ENCODE results near the gene POLDIP3.
"Not testable (repeated sequence)": the region's sequence is repeated elsewhere in the genome, so short reads cannot be mapped to it uniquely, and the experiment has no call there.

Gene POLDIP3

GRCh38 chr22:42608136-42608822 lies 6.4 kb downstream of the POLDIP3 start:
- 68 to 69% methylated on average over 10 to 11 of the region's 11 CpGs for WGBS, 2 experiments
- Histone ChIP-seq H3K36me3 (ENCODE audit: control insufficient read depth, insufficient read depth, low read length) (no peaks in the 10 kb centered on the region), H3K4me3 (ENCODE audit: insufficient read depth, low read depth, low read length) (no peak overlapping the region), H3K4me1 (ENCODE audit: control insufficient read depth, insufficient read depth, low read length) (peaks cover 7% of the 10 kb centered on the region), H3K27ac (ENCODE audit: insufficient read depth, low read depth, low read length, poor library complexity, severe bottlenecking) (peak overlapping the region; percentile 9), H3K9me3 (ENCODE audit: control insufficient read depth, low read length) (no peaks in the 10 kb centered on the region), H3K27me3 (ENCODE audit: control insufficient read depth, insufficient read depth, low read length, poor library complexity, severe bottlenecking) (no peaks in the 10 kb centered on the region)

GRCh38 chr22:42607641-42608040 lies 7.0 kb downstream of the POLDIP3 start:
- not testable (repeated sequence) for H3K27me3 ChIP-seq (ENCODE audit: control insufficient read depth, insufficient read depth, low read length, poor library complexity, severe bottlenecking); H3K36me3 ChIP-seq (ENCODE audit: control insufficient read depth, insufficient read depth, low read length); H3K27ac ChIP-seq (ENCODE audit: insufficient read depth, low read depth, low read length, poor library complexity, severe bottlenecking); H3K4me1 ChIP-seq (ENCODE audit: control insufficient read depth, insufficient read depth, low read length); H3K4me3 ChIP-seq (ENCODE audit: insufficient read depth, low read depth, low read length); H3K9me3 ChIP-seq (ENCODE audit: control insufficient read depth, low read length)
- WGBS, 2 experiments: 94 to 96% methylated on average over 31 of the region's 31 CpGs

DNA sequence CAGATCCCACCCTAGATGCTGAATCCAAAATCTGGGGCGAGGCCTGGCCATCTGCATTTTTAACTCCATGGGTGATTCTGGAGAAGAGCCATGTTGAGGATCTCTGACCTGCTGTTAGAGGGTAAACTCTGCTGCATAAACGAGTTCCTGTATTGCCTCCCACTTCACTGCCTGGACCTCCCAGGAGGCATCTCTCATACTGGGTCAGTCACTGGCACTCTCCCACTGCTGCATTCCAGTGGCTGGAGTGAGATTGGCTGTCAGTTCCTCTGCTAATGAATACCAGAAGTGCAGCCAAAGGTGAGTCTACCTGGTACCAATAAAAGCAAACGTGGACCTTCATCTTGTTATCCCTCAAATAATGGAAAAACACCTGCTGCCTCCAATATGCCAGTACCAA lies 10.3 kb downstream of the POLDIP3 start:
- Histone ChIP-seq H3K27ac (ENCODE audit: insufficient read depth, low read depth, low read length, poor library complexity, severe bottlenecking) (no peak overlapping the region), H3K36me3 (ENCODE audit: control insufficient read depth, insufficient read depth, low read length) (peaks cover 34% of the 10 kb centered on the region), H3K27me3 (ENCODE audit: control insufficient read depth, insufficient read depth, low read length, poor library complexity, severe bottlenecking) (no peaks in the 10 kb centered on the region), H3K9me3 (ENCODE audit: control insufficient read depth, low read length) (no peaks in the 10 kb centered on the region), H3K4me3 (ENCODE audit: insufficient read depth, low read depth, low read length) (no peak overlapping the region), H3K4me1 (ENCODE audit: control insufficient read depth, insufficient read depth, low read length) (peaks cover 4% of the 10 kb centered on the region)
- WGBS, 2 experiments: 86 to 89% methylated on average over 3 of the region's 3 CpGs

- no peak overlapping the region for H3K27ac ChIP-seq (ENCODE audit: insufficient read depth, low read depth, low read length, poor library complexity, severe bottlenecking)
- WGBS, 2 experiments: 94 to 100% methylated on average over 2 of the region's 2 CpGs
- H3K27me3 ChIP-seq (ENCODE audit: control insufficient read depth, insufficient read depth, low read length, poor library complexity, severe bottlenecking): no peaks in the 10 kb centered on the region
- H3K4me1 ChIP-seq (ENCODE audit: control insufficient read depth, insufficient read depth, low read length): no peaks in the 10 kb centered on the region
- peaks cover 44% of the 10 kb centered on the region for H3K36me3 ChIP-seq (ENCODE audit: control insufficient read depth, insufficient read depth, low read length)
- H3K4me3 ChIP-seq (ENCODE audit: insufficient read depth, low read depth, low read length): no peak overlapping the region
- H3K9me3 ChIP-seq (ENCODE audit: control insufficient read depth, low read length): no peaks in the 10 kb centered on the region
Measured at GRCh38 chr22:42603427-42603826, 11.3 kb downstream of the POLDIP3 start.

- Histone ChIP-seq H3K36me3 (ENCODE audit: control insufficient read depth, insufficient read depth, low read length) (peaks cover 48% of the 10 kb centered on the region), H3K9me3 (ENCODE audit: control insufficient read depth, low read length) (no peaks in the 10 kb centered on the region), H3K27ac (ENCODE audit: insufficient read depth, low read depth, low read length, poor library complexity, severe bottlenecking) (no peak overlapping the region), H3K4me3 (ENCODE audit: insufficient read depth, low read depth, low read length) (no peak overlapping the region), H3K27me3 (ENCODE audit: control insufficient read depth, insufficient read depth, low read length, poor library complexity, severe bottlenecking) (no peaks in the 10 kb centered on the region), H3K4me1 (ENCODE audit: control insufficient read depth, insufficient read depth, low read length) (no peaks in the 10 kb centered on the region)
- 93 to 100% methylated on average over 2 of the region's 2 CpGs for WGBS, 2 experiments
Measured at GRCh38 chr22:42602470-42602869, 12.2 kb downstream of the POLDIP3 start.

DNA sequence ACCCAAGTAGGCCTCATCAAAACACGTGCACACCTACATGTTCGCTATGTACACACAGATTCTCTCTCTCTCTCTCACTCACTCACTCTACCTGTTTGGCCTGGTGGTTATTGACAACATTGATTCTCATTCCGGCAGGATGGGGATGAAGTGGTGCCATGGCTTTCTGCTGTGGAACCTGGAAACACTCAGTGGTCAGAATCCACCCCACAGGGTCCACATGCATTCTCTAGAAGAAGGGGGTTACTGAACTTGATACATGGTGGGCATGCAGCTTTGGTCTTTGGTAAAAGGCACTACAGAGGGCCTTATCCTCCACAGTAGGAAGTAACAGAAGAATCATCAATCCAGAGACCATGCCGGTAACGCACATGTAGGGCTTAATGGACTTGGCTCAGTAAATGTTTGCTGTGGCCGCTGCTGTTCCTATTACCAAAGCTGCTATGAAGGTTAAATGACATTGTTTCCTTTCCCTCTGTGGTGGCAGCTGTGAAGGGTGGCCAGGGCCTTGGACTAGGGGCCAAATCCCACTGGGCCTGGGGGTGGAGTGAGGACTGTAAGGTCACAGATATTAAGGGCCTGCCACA lies 12.7 kb downstream of the POLDIP3 start:
- no peaks in the 10 kb centered on the region for H3K9me3 ChIP-seq (ENCODE audit: control insufficient read depth, low read length)
- no peak overlapping the region for H3K27ac ChIP-seq (ENCODE audit: insufficient read depth, low read depth, low read length, poor library complexity, severe bottlenecking)
- 95 to 96% methylated on average over 6 of the region's 6 CpGs for WGBS, 2 experiments
- H3K4me3 ChIP-seq (ENCODE audit: insufficient read depth, low read depth, low read length): no peak overlapping the region
- H3K4me1 ChIP-seq (ENCODE audit: control insufficient read depth, insufficient read depth, low read length): no peaks in the 10 kb centered on the region
- H3K27me3 ChIP-seq (ENCODE audit: control insufficient read depth, insufficient read depth, low read length, poor library complexity, severe bottlenecking): no peaks in the 10 kb centered on the region
- H3K36me3 ChIP-seq (ENCODE audit: control insufficient read depth, insufficient read depth, low read length): peaks cover 53% of the 10 kb centered on the region

GRCh38 chr22:42596863-42597530 lies 17.7 kb downstream of the POLDIP3 start:
- Histone ChIP-seq H3K27ac (ENCODE audit: insufficient read depth, low read depth, low read length, poor library complexity, severe bottlenecking) (no peak overlapping the region), H3K27me3 (ENCODE audit: control insufficient read depth, insufficient read depth, low read length, poor library complexity, severe bottlenecking) (no peaks in the 10 kb centered on the region), H3K36me3 (ENCODE audit: control insufficient read depth, insufficient read depth, low read length) (peaks cover 82% of the 10 kb centered on the region), H3K4me3 (ENCODE audit: insufficient read depth, low read depth, low read length) (no peak overlapping the region), H3K9me3 (ENCODE audit: control insufficient read depth, low read length) (no peaks in the 10 kb centered on the region), H3K4me1 (ENCODE audit: control insufficient read depth, insufficient read depth, low read length) (no peaks in the 10 kb centered on the region)
- 96 to 97% methylated on average over 11 of the region's 11 CpGs for WGBS, 2 experiments

- 96 to 97% methylated on average over 5 of the region's 5 CpGs for WGBS, 2 experiments
- peaks cover 82% of the 10 kb centered on the region for H3K36me3 ChIP-seq (ENCODE audit: control insufficient read depth, insufficient read depth, low read length)
Measured at GRCh38 chr22:42596336-42596735, 18.3 kb downstream of the POLDIP3 start.

DNA sequence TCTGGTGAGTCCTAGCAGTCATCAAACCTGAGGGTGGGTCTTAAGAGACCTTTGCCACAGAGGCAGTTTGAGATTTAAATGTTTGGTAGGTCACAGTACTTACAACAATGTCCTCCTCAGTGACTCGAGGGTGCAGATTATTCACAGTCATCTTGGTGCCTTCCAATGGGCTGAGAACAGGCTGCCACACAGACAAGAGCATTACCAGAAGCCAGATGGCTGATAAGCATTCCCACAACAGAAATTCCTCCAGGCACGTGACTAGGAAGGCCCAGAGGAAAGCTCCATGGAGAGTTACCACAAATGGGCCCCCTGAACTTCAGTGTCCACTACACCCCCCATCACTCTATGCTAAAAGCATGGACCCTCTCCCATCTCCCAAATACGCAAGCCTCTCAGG lies 19.2 kb downstream of the POLDIP3 start:
- no peaks in the 10 kb centered on the region for H3K9me3 ChIP-seq (ENCODE audit: control insufficient read depth, low read length)
- no peak overlapping the region for H3K4me3 ChIP-seq (ENCODE audit: insufficient read depth, low read depth, low read length)
- H3K36me3 ChIP-seq (ENCODE audit: control insufficient read depth, insufficient read depth, low read length): peaks cover 79% of the 10 kb centered on the region
- H3K27ac ChIP-seq (ENCODE audit: insufficient read depth, low read depth, low read length, poor library complexity, severe bottlenecking): no peak overlapping the region
- H3K4me1 ChIP-seq (ENCODE audit: control insufficient read depth, insufficient read depth, low read length): no peaks in the 10 kb centered on the region
- WGBS, 2 experiments: 93 to 94% methylated on average over 3 of the region's 3 CpGs
- H3K27me3 ChIP-seq (ENCODE audit: control insufficient read depth, insufficient read depth, low read length, poor library complexity, severe bottlenecking): no peaks in the 10 kb centered on the region

More at GRCh38 chr22:42596336-42596735, 18.3 kb downstream of the POLDIP3 start:
- no peaks in the 10 kb centered on the region for H3K4me1 ChIP-seq (ENCODE audit: control insufficient read depth, insufficient read depth, low read length)
- no peak overlapping the region for H3K27ac ChIP-seq (ENCODE audit: insufficient read depth, low read depth, low read length, poor library complexity, severe bottlenecking)
- H3K9me3 ChIP-seq (ENCODE audit: control insufficient read depth, low read length): no peaks in the 10 kb centered on the region
- H3K27me3 ChIP-seq (ENCODE audit: control insufficient read depth, insufficient read depth, low read length, poor library complexity, severe bottlenecking): no peaks in the 10 kb centered on the region
- no peak overlapping the region for H3K4me3 ChIP-seq (ENCODE audit: insufficient read depth, low read depth, low read length)

DNA sequence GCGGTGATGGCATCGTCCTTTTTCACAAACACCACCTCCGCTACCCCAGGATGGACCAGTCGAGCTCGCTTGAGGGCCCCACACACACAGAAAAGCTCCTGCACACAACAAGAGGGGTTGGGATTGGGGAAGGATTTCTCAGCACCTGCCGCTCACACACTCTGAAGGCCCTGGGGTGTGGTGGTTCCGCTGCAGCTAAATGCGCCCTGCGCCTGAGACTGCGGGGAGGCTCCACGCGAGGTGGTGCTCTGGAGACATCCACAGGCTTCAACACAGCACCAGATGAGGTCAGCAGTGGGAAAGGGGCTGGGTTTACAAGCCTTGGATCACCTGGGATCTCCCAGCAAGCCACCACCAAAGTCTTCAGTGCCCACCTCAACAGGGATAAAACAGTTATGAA lies 22.7 kb downstream of the POLDIP3 start:
- H3K4me3 ChIP-seq (ENCODE audit: insufficient read depth, low read depth, low read length): no peak overlapping the region
- no peak overlapping the region for H3K27ac ChIP-seq (ENCODE audit: insufficient read depth, low read depth, low read length, poor library complexity, severe bottlenecking)
- no peaks in the 10 kb centered on the region for H3K9me3 ChIP-seq (ENCODE audit: control insufficient read depth, low read length)
- H3K4me1 ChIP-seq (ENCODE audit: control insufficient read depth, insufficient read depth, low read length): no peaks in the 10 kb centered on the region
- WGBS, 2 experiments: 95% methylated on average over 12 of the region's 12 CpGs
- H3K27me3 ChIP-seq (ENCODE audit: control insufficient read depth, insufficient read depth, low read length, poor library complexity, severe bottlenecking): no peaks in the 10 kb centered on the region
- H3K36me3 ChIP-seq (ENCODE audit: control insufficient read depth, insufficient read depth, low read length): peaks cover 68% of the 10 kb centered on the region
